ENCODE data around the gene LRRC74A.

LRRC74A gene

DNA sequence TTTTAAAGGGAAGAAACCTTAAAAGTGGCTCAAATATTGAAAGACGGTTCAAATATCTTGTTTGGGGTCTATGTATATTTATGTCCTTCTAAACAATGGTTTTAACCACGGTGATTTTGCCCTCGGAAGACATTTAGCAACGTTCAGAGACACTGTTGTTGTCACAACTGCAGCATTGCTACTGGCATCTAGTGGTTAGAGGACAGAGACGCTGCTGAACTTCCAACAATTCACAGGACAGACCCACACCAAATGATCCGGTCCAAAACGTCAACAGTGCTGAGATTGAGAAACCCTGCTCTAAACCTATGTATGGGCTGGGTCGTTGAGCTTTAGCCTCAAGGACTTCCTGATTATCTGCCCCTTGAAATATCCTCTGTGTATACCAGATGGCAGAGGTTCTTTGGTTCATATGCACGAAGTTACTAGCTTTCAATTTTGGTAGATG is 15.2 kb upstream of the LRRC74A start:
- no peak for DNase-seq

DNA sequence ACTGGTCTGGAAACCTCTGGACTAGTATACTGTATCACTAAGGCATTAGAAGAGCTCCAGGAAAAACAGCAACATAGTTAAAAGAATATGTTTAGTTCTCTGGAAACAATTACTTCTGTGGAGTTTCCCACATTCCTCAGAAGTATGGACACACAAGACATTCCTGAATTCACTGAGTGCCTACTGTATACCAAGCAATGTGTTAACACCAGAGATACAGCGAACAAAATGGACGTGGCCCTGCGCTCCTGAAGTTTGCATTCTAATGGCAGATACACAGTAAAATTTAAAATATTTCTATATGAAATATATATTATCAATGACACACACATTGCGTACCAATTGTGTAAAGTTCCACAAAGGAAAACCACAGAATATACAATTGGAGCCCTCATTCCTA is 14.6 kb upstream of the LRRC74A start:
- no peak for DNase-seq

DNA sequence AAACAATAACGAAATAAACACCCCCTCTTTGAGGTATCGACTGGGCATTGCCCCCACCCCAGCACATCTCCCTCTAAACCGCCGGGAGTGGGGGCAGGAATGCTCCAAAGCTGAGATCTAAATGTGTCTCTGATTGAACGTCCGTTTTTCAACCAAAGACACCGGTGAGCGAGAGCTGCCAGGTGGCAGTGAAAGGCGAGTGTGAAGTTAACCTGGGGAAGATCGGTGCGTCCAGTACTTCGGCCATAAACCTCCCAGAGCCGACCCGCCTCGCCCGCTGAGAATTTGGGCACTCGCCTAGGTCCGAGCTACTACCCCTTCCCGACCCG is 14.2 kb upstream of the LRRC74A start:
- DNase-seq, result no peak

DNA sequence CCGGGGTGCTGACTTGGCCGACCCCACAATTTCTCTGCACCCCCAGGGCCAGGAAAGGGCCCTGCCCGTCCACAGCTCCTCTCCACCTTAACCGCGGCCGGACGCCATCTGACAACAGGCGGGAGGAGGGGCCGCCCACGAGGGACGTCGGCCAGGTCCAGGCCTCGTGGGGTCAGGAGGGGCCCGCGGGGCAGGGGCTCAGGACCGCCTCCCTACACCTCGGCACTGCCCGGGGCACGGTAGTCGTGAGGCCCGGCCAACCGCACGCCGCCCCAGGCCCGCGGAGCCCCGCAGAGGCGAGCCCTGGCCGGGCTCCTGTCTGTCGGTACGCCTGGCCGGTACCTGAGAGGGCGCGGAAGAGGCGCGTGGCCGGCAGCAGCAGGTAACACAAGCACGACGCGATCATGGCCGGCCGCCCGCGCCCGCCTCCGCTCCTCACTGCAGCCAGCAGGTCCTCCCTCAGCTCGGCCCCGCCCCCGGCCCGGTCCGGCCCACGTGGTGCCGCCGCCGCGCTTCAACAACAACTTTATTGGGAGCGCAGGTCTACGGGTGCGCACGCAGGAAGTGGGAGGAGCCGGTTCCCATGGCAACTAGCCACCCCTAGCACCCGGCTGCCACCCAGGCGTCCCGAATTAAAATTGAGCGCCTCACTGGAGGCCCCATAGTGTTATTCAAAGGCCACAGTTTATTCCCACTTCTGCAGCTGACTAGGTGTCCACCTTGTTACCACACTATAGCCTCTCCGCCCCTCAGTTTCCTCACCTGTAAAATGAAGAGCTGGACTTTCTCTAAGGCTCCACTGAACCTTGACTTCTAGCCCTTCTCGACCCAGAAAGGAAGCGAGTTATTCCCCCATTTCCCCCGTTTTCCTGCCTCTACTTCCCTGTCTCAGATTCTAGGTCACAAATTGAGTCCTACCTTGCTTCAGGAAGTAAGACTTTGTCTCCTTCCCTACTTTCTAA is 13.5 kb upstream of the LRRC74A start, which contains the start of gene ANGEL1:
ANGEL1 (minus strand) TSS at position 461 of the 962 bp plus-strand sequence; CDS start at position 406, 55 bp downstream.
- DNase-seq, result peak; percentile 95

DNA sequence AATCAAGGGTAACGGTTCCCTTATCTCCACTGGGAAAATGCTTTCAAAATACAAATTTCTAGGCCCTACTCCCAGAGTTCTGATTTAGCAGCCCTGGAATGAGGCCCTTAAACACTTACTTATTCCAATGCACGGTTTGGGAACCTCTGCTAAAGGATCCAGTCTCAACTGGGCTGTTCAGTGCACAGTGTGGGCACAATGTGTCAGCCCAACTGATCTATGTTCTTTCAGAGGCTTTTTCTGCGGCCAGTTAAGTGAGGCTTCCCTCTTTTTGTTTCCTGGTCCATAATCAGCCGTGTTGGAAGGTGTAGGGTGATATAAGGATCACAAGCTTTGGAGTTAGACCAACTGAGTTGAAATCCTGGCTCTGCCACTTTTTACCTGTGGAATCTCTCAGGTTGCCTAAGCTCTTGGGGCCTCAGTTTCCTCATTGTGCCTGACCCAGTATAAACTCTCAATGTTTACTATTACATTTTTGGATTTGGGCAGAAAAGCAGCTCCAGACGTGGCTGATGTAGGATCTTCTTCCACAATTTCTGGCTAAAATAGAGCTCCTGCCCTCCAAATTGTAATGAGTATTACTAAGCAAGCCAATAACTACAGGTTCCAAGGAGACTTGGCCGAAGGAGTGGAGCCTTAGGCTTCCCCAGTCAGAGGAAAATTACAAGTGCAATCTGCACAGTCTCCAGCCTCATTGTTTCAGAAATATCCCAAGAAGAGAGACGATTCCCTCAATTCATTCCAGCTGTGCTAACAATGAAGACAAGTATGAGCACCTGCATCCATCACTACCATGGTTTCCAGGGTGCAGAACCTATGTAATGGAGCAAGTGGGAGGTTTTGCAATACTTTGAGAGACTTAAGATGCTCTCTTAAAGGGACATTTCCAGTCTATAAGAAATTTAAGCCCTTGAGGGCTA is 11.2 kb upstream of the LRRC74A start:
- no peak for DNase-seq

DNA sequence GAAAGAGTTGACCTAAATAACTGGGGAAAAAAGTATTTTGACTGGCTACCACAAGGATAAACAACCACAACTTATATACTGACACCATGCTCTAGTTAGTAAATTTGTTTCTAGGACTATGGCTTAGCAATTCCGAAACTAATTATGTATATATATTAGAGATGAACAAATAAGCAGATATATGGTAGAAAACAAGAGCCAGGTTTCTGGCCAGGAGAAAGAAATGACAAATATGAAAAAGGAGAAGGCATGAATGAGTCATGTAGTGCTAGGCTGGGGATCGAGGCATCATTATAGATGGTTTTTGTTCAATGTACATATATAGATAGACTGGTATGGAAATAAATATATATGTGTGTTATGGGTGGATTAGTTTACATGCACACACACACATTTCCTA is 5.5 kb upstream of the LRRC74A start:
- no peak for DNase-seq

DNA sequence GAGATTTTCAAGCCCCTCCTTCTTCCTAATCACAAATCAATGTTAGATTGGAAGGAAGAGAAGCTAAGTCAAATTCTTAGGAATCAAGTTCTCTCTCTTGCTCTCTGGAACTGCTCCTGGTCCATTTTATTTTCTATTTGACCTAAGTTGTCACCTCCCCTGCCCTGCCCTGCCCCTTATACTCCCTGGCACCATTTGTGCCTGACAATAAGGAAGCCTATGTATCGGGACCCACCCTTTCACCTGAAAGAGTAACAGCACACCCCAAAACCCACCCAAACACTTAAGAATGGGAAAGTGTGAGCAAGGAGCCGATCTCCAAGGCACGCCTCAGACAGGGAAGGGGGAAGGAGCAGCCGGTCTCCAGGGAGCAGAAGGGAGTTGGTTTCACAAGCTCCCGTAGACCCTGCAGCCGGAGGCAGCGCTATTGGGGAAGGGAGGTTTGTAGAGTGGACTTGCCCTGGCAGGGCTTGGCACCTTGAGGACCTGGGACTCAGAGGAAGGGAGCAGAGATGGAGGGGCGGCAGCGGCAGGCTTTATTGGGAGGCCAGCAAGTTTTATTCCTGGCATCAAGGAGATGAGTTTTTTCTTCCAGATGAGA is 1.6 kb downstream of the LRRC74A start:
- no peak for DNase-seq

DNA sequence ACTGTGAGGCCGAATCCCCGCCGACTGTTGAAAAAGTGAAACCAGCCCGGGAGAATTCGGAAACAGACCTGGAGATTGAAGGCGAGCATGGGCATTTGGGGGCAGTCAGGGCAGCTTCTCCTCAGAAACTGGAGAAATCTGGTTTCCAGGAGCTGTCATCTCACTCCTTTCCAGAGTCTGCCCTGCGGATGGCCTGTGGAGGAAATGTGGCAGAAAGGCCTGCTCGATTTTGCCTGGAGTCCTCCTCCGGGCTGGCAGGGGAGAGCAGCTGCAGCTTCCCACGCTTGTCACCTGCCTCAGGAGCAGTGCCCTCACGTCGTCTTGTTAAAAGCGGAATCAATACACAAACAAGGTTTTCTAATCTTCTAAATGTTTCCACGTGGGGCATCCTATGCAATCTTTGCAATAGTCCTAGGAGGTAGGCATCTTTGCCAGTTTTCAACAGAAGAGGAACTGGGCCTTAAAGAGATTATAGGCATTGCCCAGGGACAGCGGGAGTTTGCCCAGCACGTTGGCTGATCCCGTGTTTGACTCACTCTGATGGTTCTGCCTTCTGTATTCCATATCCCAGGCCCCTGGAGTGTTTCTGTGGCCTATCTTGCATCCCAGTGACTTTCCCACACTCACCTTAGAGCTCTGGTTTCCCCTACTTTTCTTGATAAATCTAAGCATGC is 2.3 kb downstream of the LRRC74A start:
- DNase-seq, result no peak

DNA sequence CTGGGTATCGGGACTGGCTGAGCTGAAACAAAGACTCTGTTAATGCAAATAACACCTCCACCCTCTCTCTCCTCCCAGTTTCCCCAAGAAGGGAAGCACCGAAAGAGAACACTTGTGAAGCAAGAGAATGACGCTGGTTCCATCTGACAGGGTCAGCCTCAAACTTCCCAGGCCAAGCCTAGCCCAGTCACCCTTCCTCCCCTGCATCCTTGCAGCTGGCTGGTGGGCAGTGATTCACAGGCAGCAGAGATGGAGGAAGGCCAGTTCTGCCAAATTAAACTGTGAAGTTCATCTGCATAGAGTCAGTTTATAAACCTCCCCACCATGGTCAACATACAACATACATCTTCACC is 2.8 kb downstream of the LRRC74A start:
- DNase-seq, result no peak

DNA sequence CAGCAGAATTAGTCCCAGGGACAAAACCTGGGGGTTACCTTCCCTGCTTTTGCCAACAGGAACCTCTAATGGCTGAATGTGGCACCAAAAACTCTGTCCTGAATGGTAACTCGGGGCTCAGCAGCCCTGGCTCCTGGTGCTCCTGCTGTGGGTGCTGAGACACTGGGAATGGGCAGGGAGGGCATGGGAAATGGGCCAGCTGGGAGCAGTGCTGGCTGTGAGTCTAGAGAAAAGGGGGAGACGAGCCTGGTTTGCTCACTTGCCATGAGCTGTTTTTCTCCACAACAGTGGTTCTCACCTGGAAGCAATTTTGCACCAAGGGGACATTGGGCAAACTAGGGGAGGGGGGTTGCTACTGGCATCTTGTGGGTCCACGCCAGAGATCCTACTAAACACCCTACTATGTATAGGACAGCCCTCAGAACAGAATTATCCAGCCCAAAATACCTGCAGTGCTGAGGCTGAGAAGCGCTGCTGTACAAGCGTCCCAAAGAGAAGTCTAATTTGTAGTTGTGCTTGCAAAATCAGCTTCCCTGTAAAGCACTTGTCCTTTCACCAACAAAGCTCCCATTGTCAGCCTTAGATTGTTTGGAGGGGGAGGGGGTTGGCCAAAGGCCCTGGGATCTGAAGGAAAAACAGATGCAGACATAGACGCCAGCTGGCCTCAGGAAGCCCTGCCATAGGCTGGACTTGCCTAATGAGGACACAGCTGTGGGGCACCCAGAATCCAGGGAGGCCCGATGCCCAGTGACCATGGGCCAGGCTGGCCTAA is 3.6 kb downstream of the LRRC74A start:
- no peak for DNase-seq

DNA sequence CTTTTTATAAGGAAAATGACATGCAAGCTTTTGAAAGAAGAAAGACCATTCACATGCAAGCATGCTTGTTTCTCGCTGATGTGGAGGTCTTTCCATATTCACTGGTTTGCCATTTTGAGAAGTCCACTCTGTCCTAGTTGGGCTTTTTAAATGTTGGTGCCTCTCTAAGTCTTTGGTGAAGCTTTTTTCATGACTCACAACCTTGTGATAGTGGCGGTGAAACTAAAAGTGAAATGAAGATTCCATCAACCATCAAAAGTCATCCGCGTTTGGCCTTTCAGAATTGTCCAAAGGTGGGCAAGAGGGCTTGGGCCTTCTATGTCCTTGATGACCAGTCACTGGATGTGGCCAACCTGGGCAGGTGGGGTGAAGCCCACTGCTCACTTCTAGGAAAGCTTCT is 4.3 kb downstream of the LRRC74A start:
- no peak for DNase-seq

DNA sequence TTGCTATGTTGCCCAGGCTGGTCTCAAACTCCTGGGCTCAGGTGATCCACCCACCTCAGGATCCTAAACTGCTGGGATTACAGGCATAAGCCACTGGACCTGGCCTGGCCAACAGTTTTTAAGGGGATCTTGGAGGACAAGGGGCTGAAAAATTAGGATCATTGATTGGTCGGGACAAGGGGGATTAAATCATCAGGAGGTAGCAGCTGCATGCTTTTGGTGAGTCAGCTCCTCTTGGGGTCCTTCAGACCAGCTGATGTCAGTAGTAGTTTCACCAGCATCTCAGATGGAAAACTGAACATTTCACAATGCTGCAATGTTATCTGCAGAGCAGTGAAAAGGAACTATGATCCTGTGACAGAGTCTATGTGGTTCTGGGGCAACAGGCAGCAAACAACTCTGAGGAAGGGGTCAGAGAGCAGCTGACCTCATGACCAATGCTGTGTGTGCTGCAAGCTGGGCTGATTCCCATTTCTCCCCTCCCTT is 6.3 kb downstream of the LRRC74A start:
- no peak for DNase-seq

DNA sequence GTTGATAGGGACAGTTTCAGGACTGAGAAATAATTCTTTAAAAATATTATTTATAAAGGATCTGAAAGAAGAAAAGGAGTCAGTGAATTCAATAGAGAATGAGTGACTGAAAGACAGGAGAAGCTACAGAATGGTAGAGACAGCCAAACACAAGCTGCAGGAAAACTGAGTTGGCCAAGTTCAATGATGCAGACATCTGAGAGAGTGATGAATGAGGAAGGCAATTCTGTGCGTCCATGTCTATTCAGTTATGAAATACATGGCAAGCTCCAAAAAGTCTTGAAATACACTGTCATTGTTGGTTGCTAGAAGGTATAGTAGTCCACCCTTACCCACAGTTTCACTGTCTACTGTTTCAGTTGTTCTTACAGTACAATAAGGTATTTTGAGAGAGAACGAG is 6.8 kb downstream of the LRRC74A start:
- DNase-seq, result no peak

DNA sequence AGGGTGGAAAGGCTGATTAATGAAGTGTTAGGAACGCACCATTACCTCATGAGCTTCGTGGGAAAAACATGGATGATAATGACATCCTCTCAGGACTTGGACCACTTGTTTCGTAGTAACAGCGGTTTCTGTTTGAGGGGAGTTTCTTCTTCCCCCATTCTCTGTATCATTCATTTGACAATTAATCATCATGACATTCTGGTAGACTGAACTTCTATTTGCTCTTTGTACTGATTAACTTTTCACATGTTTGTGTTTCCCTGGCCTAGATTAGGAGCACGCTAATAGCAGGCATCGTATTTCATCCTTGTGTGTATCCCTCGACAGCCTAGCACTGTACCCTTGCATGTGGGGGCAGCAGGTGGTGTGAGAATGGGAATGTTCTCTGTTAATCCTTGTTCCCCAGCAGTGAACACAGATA is 8.0 kb downstream of the LRRC74A start:
- no peak for DNase-seq

DNA sequence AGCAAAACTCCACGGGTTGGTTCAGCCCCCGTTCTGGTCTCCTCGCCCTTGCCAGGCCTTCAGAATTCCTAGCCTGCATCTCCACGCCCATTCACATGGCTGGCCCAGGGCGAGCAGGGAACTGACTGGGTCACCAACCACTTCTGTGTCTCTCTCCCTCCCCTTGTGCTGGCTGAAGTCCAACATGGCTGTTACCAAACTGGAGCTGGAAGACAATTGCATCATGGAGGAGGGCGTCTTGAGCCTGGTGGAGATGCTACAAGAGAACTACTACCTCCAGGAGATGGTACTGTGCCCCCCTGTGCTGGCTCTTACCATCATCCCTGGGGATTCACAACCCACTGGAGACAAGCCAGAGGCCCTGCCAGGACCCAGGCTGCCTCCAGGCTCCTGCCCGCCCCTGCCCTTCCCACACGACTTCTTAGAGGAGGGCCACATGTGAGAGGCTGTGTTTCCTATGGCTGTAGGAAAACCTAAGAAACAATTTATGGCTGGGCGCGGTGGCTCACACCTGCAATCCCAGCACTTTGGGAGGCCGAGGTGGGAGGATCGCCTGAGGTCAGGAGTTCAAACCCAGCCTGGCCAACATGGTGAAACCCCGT is 9.9 kb downstream of the LRRC74A start:
- no peak for DNase-seq

DNA sequence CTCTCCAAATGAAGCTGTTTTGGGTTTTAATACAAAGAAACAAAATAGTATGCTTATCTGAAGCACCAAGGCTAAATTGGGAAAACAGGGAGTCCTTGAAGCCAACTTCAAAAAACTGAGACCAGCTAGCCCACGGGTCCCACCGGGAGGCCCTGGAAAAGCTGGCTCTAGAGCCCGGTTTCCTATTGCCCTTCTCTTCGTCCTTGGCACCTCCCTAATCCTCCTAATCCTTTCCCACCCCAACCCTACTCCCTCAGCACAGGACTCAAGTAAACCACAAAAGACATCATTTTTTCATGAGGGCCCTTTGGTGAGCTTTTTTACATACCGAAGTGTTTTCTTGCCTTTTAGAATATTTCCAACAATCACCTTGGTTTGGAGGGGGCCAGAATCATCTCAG is 11.3 kb downstream of the LRRC74A start:
- DNase-seq, result no peak

DNA sequence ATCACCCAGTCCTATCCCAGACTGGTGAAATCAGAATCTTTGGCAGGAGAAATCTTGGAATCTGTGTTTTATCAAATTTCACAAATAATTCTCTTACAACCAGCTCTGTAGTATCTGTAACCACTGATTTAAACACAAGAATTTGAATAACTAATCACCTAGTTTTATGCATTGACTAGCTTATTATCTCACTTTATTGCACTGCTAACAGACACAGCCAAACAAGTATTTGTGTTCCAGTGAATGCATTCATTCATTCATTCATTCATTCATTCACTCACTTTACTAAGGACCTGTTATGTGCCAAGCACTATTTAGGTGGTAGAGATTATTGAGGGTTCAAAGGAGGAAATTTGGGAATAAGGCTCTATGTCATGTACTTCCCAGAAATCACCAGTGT is 16.2 kb downstream of the LRRC74A start:
- no peak for DNase-seq

DNA sequence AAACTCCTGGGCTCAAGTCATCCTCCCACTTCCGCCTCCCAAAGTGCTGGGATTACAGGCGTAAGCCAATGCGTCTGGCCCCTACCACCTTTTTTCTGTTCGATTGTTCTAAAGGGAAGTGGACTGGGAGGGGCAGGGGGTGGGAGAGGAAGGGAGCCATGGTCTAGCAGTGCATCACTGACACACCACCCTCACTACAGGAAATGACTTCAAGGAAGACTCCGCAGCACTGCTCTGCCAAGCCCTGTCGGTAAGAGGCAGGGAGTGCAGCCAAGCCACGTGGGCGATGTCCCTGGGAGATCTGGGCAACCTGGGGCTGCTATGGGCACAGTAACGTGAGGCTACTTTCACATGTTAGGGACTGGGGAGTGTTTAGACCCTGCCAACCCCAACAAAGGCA is 18.0 kb downstream of the LRRC74A start:
- DNase-seq, result peak; percentile 35

DNA sequence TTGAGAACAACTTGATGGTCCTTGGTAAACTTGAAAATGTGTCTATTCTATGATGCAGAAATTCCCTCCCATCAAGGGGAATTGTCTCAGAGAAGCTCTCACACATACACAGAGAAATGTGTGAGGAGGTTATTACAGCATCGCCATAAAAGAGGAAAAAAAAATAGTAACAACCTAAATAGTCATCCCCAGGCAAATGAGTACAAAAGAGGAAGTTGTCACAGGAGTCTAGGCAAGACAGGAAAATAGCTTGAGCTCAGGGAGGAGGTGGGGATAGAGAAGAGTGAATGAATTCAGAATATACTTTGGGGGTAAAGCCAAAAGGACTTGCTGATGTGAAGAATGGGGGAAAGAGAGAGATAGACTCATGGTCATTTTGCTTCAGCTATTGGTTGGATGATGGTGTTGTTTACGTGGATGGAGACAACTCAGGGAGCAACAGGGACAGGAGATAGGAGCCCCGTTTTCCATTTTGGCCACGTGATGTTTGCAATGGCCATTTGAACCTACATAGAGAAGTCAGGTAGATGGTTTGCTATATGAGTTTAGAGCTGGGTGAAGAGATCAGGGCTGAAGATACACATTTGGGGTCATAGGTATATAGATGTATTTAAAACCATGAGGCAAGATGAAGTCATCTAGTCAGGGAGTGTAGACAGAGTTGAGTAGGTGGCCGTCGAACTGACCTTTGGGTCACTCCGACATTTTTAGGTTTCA is 20.3 kb downstream of the LRRC74A start:
- no peak for DNase-seq

DNA sequence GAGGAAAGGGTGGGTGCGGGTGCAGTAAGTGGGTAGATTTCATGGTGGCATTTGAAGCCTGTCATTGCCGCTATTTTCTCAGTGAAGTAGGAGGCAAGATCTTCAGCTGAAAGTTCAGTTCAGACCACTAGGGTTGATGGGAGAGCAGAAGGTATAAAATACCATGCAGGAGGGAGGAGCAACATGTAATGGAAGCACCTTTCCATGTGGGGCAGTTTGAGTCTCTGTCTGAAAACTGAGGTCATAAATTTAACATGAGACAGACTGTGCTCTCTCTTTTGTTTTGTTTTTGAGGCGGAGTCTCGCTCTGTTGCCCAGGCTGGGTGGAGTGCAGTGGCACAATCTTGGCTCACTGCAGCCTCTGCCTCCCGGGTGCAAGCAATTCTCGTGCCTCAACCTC is 22.7 kb downstream of the LRRC74A start:
- no peak for DNase-seq

DNA sequence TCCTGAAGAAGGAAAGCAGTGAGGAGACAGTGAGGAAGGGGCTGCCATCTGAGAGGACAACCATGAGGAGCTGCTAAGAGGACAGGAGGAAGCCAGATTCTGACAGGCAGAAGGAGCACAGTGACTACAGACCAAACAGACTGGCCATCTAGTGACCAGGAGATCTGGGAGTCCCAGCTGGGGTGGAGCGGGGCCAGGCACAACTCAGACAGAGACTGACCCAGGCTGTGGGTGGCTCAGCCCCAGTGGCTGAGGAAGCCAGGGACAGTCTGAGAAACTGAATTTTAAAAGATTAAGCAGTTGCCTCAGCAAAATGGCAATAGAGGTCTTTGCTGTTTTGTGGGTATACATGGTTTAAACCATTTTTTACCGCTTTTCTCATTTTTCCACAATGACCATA is 28.9 kb downstream of the LRRC74A start:
- no peak for DNase-seq
